HCT116 (cell line): ENCODE measurements around the gene FAM43B.
A peak's percentile ranks its signal among the peaks of the same experiment; 100 is the strongest.

ENCODE experiments used
- CEBPB ChIP-seq: IDR thresholded peaks from 2 replicates; pipeline ENCODE4 v1.6.1; 2012; ENCODE audit warnings: low read depth
- POLR2A ChIP-seq: IDR thresholded peaks from 2 replicates; pipeline ENCODE4 v1.7.0; 2011; ENCODE audit warnings: borderline replicate concordance; ENCODE audit not compliant: insufficient read depth, insufficient read length; ENCODE audit errors: extremely low read depth
- POLR2AphosphoS5 ChIP-seq: IDR thresholded peaks from 2 replicates; pipeline ENCODE4 v1.6.1; 2011; ENCODE audit warnings: mild to moderate bottlenecking, low read depth, low read length, moderate library complexity
- RAD21 ChIP-seq: IDR thresholded peaks from 2 replicates; pipeline ENCODE4 v1.6.1; 2012; ENCODE audit warnings: low read depth, mild to moderate bottlenecking
- REST ChIP-seq: IDR thresholded peaks from 2 replicates; pipeline ENCODE4 v1.6.1; 2012; ENCODE audit warnings: low read depth
- SP1 ChIP-seq: IDR thresholded peaks from 2 replicates; pipeline ENCODE4 v1.6.1; 2012; ENCODE audit warnings: low read depth
- ZBTB33 ChIP-seq: IDR thresholded peaks from 2 replicates; pipeline ENCODE4 v1.6.1; 2011; ENCODE audit warnings: mild to moderate bottlenecking, low read length, moderate library complexity; ENCODE audit not compliant: insufficient replicate concordance; ENCODE audit errors: extremely low read depth
- TF ChIP-seq, protein P1 (sequence below), 3 experiments: fragments of 200-600 bp in 1 of 3; sonication (generic) in 1 of 3; IDR thresholded peaks in 2 of 3; conservative IDR thresholded peaks in 1 of 3; 2 replicates each; pipeline ENCODE4 v1.5.1; 2012 to 2017; ENCODE audit warnings: low read depth in 2 of 3, low read length in 2 of 3, antibody characterized with exemption in 1 of 3, borderline replicate concordance in 1 of 3, control low read depth in 1 of 3, mild to moderate bottlenecking in 1 of 3, mixed read lengths in 1 of 3, mixed run types in 1 of 3, moderate library complexity in 1 of 3; ENCODE audit not compliant: insufficient read depth in 1 of 3

DNA sequence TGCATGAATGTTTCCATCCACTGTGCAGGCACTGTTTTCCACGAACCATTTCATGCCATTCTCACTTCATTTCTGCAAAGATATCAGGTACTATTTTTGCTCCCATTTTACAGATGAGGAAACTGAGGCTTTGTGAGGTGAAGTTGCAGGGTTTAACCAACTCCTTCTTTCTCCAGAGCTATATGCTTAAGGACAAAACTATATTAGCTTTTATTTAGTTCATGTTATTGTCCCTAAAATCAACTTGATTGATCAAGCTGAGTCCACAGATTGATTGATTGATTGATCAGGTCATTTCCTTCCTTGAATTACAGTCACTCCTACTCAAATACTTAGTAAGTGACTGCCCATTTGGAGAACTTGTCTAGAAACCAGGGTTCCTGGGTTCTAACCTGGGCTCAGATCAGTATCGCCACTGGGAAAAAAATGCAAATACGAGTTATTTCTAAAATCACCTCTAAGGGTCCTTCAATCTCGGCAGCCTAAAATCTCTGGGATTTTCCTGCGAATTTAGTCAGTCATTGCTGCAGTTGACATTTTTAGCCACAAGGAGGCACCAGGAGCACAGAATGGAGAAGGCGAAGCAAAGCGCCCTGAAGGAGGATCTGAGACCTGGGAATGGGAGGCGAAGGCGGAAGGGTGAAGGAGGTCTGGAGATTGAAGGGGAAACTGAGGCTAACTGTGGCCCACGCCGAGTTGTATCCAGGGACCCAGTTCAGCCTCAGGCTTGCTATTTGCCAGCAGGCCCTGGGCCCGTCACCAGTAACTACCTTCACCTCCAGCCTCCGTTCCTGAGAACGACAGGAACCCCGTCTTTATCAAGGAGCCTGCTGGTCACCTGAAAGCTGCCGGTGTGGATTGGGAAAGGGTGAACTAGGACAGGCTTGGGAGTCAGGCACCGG lies 30.2 kb upstream of the FAM43B start:
- no peak for TF ChIP-seq ZBTB33
- no peak for TF ChIP-seq POLR2A
- TF ChIP-seq, protein P1, sequence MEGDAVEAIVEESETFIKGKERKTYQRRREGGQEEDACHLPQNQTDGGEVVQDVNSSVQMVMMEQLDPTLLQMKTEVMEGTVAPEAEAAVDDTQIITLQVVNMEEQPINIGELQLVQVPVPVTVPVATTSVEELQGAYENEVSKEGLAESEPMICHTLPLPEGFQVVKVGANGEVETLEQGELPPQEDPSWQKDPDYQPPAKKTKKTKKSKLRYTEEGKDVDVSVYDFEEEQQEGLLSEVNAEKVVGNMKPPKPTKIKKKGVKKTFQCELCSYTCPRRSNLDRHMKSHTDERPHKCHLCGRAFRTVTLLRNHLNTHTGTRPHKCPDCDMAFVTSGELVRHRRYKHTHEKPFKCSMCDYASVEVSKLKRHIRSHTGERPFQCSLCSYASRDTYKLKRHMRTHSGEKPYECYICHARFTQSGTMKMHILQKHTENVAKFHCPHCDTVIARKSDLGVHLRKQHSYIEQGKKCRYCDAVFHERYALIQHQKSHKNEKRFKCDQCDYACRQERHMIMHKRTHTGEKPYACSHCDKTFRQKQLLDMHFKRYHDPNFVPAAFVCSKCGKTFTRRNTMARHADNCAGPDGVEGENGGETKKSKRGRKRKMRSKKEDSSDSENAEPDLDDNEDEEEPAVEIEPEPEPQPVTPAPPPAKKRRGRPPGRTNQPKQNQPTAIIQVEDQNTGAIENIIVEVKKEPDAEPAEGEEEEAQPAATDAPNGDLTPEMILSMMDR (IDR thresholded peaks at IDR 0.05 in 2 of 3, conservative IDR thresholded peaks at IDR 0.05 in 1 of 3; ENCODE audit: borderline replicate concordance in 1 of 3, insufficient read depth in 1 of 3, low read depth in 2 of 3, low read length in 2 of 3) = peak; percentile 83 to 96 (median 91)
- no peak for TF ChIP-seq SP1
- TF ChIP-seq CEBPB = no peak
- TF ChIP-seq RAD21 = peak; percentile 99
- TF ChIP-seq POLR2AphosphoS5 = no peak
- TF ChIP-seq REST = no peak
